ENCODE results near the gene STX12.

DNA sequence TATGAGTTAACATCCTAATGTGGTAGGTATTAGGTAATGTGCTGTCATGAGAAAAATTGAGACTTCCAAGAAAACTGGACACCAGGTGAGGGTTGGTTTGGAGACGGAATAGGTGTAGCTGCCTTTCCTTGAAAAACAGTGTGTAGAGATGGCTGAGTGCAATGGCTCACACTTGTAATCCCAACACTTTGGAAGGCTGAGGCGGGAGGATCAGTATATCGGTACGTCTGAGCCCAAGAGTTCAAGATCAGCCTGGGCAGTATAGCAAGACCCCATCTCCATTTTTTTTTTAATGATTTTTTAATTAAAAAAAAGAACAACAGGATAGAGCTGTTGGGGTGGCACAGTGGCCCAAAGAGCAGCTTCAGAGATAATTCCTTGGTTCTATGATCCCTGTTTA, 50.8 kb downstream of the STX12 start:
- TF ChIP-seq, protein P1, sequence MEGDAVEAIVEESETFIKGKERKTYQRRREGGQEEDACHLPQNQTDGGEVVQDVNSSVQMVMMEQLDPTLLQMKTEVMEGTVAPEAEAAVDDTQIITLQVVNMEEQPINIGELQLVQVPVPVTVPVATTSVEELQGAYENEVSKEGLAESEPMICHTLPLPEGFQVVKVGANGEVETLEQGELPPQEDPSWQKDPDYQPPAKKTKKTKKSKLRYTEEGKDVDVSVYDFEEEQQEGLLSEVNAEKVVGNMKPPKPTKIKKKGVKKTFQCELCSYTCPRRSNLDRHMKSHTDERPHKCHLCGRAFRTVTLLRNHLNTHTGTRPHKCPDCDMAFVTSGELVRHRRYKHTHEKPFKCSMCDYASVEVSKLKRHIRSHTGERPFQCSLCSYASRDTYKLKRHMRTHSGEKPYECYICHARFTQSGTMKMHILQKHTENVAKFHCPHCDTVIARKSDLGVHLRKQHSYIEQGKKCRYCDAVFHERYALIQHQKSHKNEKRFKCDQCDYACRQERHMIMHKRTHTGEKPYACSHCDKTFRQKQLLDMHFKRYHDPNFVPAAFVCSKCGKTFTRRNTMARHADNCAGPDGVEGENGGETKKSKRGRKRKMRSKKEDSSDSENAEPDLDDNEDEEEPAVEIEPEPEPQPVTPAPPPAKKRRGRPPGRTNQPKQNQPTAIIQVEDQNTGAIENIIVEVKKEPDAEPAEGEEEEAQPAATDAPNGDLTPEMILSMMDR (IDR thresholded peaks at IDR 0.05): no peak
- no peak for TF ChIP-seq POLR2A (IDR thresholded peaks at IDR 0.05)

Measured in body of pancreas (tissue), 4 donors.